Smooth muscle cell (in vitro differentiated cells): Measurements from ENCODE around the gene CELF4. TPM values are rescaled to one million over a fixed set of nuclear protein-coding genes. Genes with fewer than 3 reads are reported as not detected.

Experiments used
- DNase-seq: peaks from one replicate; lab custom pipeline; 2025; ENCODE audit not compliant: unreplicated experiment; lab: John Stamatoyannopoulos, UW
- H2AFZ ChIP-seq: fragments of 200-600 bp; sonication (generic); 2 replicates; pipeline ENCODE4 v1.6.0; 2016; ENCODE audit warnings: antibody characterized with exemption, low read depth, mild to moderate bottlenecking
- H3F3A ChIP-seq: fragments of 200-600 bp; sonication (generic); 2 replicates; pipeline ENCODE4 v1.6.0; 2017; ENCODE audit warnings: antibody characterized with exemption, low read depth
- H3K27ac ChIP-seq: fragments of 200-600 bp; sonication (generic); 2 replicates; pipeline ENCODE4 v1.5.1; 2016; ENCODE audit warnings: low read depth, mild to moderate bottlenecking
- H3K27me3 ChIP-seq: fragments of 200-600 bp; sonication (generic); 2 replicates; pipeline ENCODE4 v1.6.1; 2016; ENCODE audit warnings: low read depth, mild to moderate bottlenecking
- H3K36me3 ChIP-seq: fragments of 200-600 bp; sonication (generic); 2 replicates; pipeline ENCODE4 v1.5.1; 2016; ENCODE audit warnings: low read depth
- H3K4me1 ChIP-seq: fragments of 200-600 bp; sonication (generic); 2 replicates; pipeline ENCODE4 v1.5.1; 2016; ENCODE audit warnings: low read depth
- H3K4me2 ChIP-seq: fragments of 200-600 bp; sonication (generic); 2 replicates; pipeline ENCODE4 v1.6.0; 2016; ENCODE audit warnings: mild to moderate bottlenecking
- H3K4me3 ChIP-seq: fragments of 200-600 bp; sonication (generic); 2 replicates; pipeline ENCODE4 v1.5.1; 2016; ENCODE audit warnings: mild to moderate bottlenecking
- H3K79me2 ChIP-seq: fragments of 200-600 bp; sonication (generic); 2 replicates; pipeline ENCODE4 v1.6.0; 2016; ENCODE audit warnings: low read depth, mild to moderate bottlenecking
- H3K9ac ChIP-seq: fragments of 200-600 bp; sonication (generic); 2 replicates; pipeline ENCODE4 v1.6.0; 2016; ENCODE audit warnings: low read depth
- H3K9me3 ChIP-seq: fragments of 200-600 bp; sonication (generic); replicated peaks from 2 replicates; pipeline ENCODE4 v1.5.1; 2016; ENCODE audit warnings: low read depth
- H4K20me1 ChIP-seq: fragments of 200-600 bp; sonication (generic); 2 replicates; pipeline ENCODE4 v1.6.0; 2016; ENCODE audit warnings: low read depth
- WGBS: methylation state at CpG from one replicate; pipeline ENCODE4 v1.1.7; 2016; ENCODE audit warnings: low lambda C conversion rate; 5-methylcytosine and 5-hydroxymethylcytosine counted together
- polyA plus RNA-seq: library from polyadenylated mRNA; unstranded; fragments of >200 nt; fragmentation: Nextera tagmentation; extraction: Ambion mirVana; gene quantifications from 2 replicates; pipeline ENCODE4 v1.2.1, GENCODE V29; 2016
- total RNA-seq: library from RNA; depleted of rRNA; stranded (reverse); fragments of >200 nt; gene quantifications from 2 replicates; pipeline ENCODE4 v1.2.3, GENCODE V29; 2014
- TF ChIP-seq, protein P1 (sequence below): fragments of 200-600 bp; sonication (generic); IDR thresholded peaks from 2 replicates; pipeline ENCODE4 v1.5.1; 2017; ENCODE audit warnings: borderline replicate concordance, mild to moderate bottlenecking, antibody characterized with exemption; ENCODE audit not compliant: insufficient read depth, poor library complexity, severe bottlenecking

The CELF4 gene
- total and polyA plus RNA-seq, 2 experiments from 2014 or later, result 0.40 TPM; not detected in 1

GRCh38 chr18:37238282-37239108 is 327.1 kb downstream of the CELF4 start:
- TF ChIP-seq, protein P1, sequence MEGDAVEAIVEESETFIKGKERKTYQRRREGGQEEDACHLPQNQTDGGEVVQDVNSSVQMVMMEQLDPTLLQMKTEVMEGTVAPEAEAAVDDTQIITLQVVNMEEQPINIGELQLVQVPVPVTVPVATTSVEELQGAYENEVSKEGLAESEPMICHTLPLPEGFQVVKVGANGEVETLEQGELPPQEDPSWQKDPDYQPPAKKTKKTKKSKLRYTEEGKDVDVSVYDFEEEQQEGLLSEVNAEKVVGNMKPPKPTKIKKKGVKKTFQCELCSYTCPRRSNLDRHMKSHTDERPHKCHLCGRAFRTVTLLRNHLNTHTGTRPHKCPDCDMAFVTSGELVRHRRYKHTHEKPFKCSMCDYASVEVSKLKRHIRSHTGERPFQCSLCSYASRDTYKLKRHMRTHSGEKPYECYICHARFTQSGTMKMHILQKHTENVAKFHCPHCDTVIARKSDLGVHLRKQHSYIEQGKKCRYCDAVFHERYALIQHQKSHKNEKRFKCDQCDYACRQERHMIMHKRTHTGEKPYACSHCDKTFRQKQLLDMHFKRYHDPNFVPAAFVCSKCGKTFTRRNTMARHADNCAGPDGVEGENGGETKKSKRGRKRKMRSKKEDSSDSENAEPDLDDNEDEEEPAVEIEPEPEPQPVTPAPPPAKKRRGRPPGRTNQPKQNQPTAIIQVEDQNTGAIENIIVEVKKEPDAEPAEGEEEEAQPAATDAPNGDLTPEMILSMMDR, result no peak
- H3K4me3 ChIP-seq, result no peak overlapping the region
- H3K9me3 ChIP-seq, result no peaks in the 10 kb centered on the region
- H3K4me2 ChIP-seq, result no peak overlapping the region
- DNase-seq, result no peak
- H3K4me1 ChIP-seq, result peaks cover 2% of the 10 kb centered on the region
- 79% methylated on average over 6 of the region's 6 CpGs for WGBS
- no peaks in the 10 kb centered on the region for H3K36me3 ChIP-seq
- no peak overlapping the region for H3K27ac ChIP-seq
- peaks cover 20% of the 10 kb centered on the region for H3K27me3 ChIP-seq
- no peaks in the 10 kb centered on the region for H3F3A ChIP-seq
- H2AFZ ChIP-seq, result no peak overlapping the region
- H4K20me1 ChIP-seq, result no peaks in the 10 kb centered on the region
- no peaks in the 10 kb centered on the region for H3K79me2 ChIP-seq
- H3K9ac ChIP-seq, result no peak overlapping the region

DNA sequence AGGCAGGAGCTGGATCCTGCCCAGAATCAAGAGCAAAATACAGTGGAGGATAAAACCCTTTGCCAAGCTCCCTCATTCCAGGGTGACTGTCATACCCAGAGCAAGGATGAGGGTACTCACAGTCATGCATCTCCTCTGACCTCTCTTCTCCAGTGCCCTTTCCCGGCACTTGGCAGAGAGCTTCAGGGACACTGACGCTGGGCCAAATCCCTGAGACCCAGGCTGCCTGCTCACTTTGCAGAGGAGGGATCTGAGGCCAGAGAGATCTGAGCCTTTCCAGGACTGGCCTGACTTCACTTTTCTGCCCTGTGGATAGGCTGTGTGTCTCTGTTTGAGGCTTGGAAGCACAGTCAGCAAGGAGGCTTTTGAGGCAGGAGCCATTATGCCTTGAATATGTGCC is 330.0 kb downstream of the CELF4 start:
- no peak overlapping the region for H3K9ac ChIP-seq
- no peaks in the 10 kb centered on the region for H3K27me3 ChIP-seq
- TF ChIP-seq, protein P1, result no peak
- DNase-seq, result no peak
- H3K4me3 ChIP-seq, result no peak overlapping the region
- H3K79me2 ChIP-seq, result no peaks in the 10 kb centered on the region
- H2AFZ ChIP-seq, result no peak overlapping the region
- H3K4me2 ChIP-seq, result no peak overlapping the region
- no peaks in the 10 kb centered on the region for H3K4me1 ChIP-seq
- H3K27ac ChIP-seq, result no peak overlapping the region
- H3K9me3 ChIP-seq, result no peaks in the 10 kb centered on the region
- H4K20me1 ChIP-seq, result no peaks in the 10 kb centered on the region
- 88% methylated on average over 2 of the region's 2 CpGs for WGBS
- H3F3A ChIP-seq, result no peaks in the 10 kb centered on the region
- no peaks in the 10 kb centered on the region for H3K36me3 ChIP-seq

GRCh38 chr18:37231251-37231650 is 334.3 kb downstream of the CELF4 start:
- no peaks in the 10 kb centered on the region for H3F3A ChIP-seq
- H2AFZ ChIP-seq, result no peak overlapping the region
- no peaks in the 10 kb centered on the region for H3K9me3 ChIP-seq
- H3K27me3 ChIP-seq, result no peaks in the 10 kb centered on the region
- no peaks in the 10 kb centered on the region for H4K20me1 ChIP-seq
- no peak overlapping the region for H3K9ac ChIP-seq
- H3K36me3 ChIP-seq, result no peaks in the 10 kb centered on the region
- WGBS, result 89% methylated on average over 3 of the region's 3 CpGs
- TF ChIP-seq, protein P1, result no peak
- DNase-seq, result no peak
- no peaks in the 10 kb centered on the region for H3K79me2 ChIP-seq
- no peaks in the 10 kb centered on the region for H3K4me1 ChIP-seq
- H3K4me2 ChIP-seq, result no peak overlapping the region
- H3K4me3 ChIP-seq, result no peak overlapping the region
- no peak overlapping the region for H3K27ac ChIP-seq

GRCh38 chr18:37230768-37231167 is 334.8 kb downstream of the CELF4 start:
- H3K9ac ChIP-seq, result no peak overlapping the region
- H3K27me3 ChIP-seq, result no peaks in the 10 kb centered on the region
- H3K4me1 ChIP-seq, result no peaks in the 10 kb centered on the region
- H3K36me3 ChIP-seq, result no peaks in the 10 kb centered on the region
- H3F3A ChIP-seq, result no peaks in the 10 kb centered on the region
- TF ChIP-seq, protein P1, result no peak
- no peak overlapping the region for H2AFZ ChIP-seq
- H3K9me3 ChIP-seq, result no peaks in the 10 kb centered on the region
- H3K4me3 ChIP-seq, result no peak overlapping the region
- WGBS, result 80% methylated on average over 3 of the region's 3 CpGs
- H3K4me2 ChIP-seq, result no peak overlapping the region
- H4K20me1 ChIP-seq, result no peaks in the 10 kb centered on the region
- no peak for DNase-seq
- no peaks in the 10 kb centered on the region for H3K79me2 ChIP-seq
- H3K27ac ChIP-seq, result no peak overlapping the region
